Liver (tissue), 9 donors: ENCODE results near the gene ARMH1. TPM values are rescaled to one million over a fixed set of nuclear protein-coding genes. Genes with fewer than 3 reads are reported as not detected.

Experiments used
- DNase-seq: peaks from one replicate; pipeline ENCODE4 v3.0.0-alpha.2; 2017; ENCODE audit warnings: low spot score
- H3K27ac ChIP-seq, 2 donors: one replicate each; pipeline ENCODE4 v1.7.0; 2013; ENCODE audit warnings: inconsistent platforms in 2 of 2, low read length in 2 of 2, control low read depth in 1 of 2, low read depth in 1 of 2, mild to moderate bottlenecking in 1 of 2
- H3K27me3 ChIP-seq, 4 donors: one replicate each; pipeline versions ENCODE4 v1.6.1 to v1.7.0; 2013; ENCODE audit warnings: low read length in 3 of 4, inconsistent platforms in 1 of 4, mild to moderate bottlenecking in 1 of 4, moderate library complexity in 1 of 4; ENCODE audit not compliant: control insufficient read depth in 4 of 4, insufficient read depth in 4 of 4
- H3K36me3 ChIP-seq, 4 donors: one replicate each; pipeline versions ENCODE4 v1.6.1 to v1.7.0; 2013; ENCODE audit warnings: low read length in 3 of 4, mild to moderate bottlenecking in 3 of 4, low read depth in 1 of 4, moderate library complexity in 1 of 4; ENCODE audit not compliant: control insufficient read depth in 4 of 4, insufficient read depth in 3 of 4
- H3K4me1 ChIP-seq, 4 donors: one replicate each; pipeline versions ENCODE4 v1.6.1 to v1.7.0; 2013; ENCODE audit warnings: low read length in 3 of 4, mild to moderate bottlenecking in 3 of 4, moderate library complexity in 1 of 4; ENCODE audit not compliant: control insufficient read depth in 4 of 4, insufficient read depth in 4 of 4
- H3K4me3 ChIP-seq, 3 donors: one replicate each; pipeline versions ENCODE4 v1.6.1 to v1.7.0; 2013; ENCODE audit warnings: low read length in 3 of 3, control low read depth in 1 of 3, low read depth in 1 of 3, mild to moderate bottlenecking in 1 of 3
- H3K9ac ChIP-seq, 2 donors: one replicate each; pipeline ENCODE4 v1.7.0; 2013; ENCODE audit warnings: low read length in 2 of 2, mild to moderate bottlenecking in 2 of 2, moderate library complexity in 2 of 2, control low read depth in 1 of 2, low read depth in 1 of 2
- H3K9me3 ChIP-seq, 4 donors: one replicate each; pipeline versions ENCODE4 v1.6.1 to v1.7.0; 2013; ENCODE audit warnings: low read length in 3 of 4; ENCODE audit not compliant: control insufficient read depth in 4 of 4
- CTCF ChIP-seq: fragments of 150-350 bp; IDR thresholded peaks from 2 replicates; pipeline ENCODE4 v1.5.1; 2017; ENCODE audit warnings: improper control_type of control experiment, low read depth, low read length; ENCODE audit not compliant: missing input control
- FOXA1 ChIP-seq: IDR thresholded peaks from 2 replicates; pipeline ENCODE4 v1.6.1; 2016; ENCODE audit warnings: antibody characterized with exemption
- FOXA2 ChIP-seq: IDR thresholded peaks from 2 replicates; pipeline ENCODE4 v1.6.1; 2016; ENCODE audit warnings: antibody characterized with exemption
- GABPA ChIP-seq, 2 donors: IDR thresholded peaks in 1 of 2; conservative IDR thresholded peaks in 1 of 2; 2 replicates each; pipeline ENCODE4 v1.6.1; 2016; ENCODE audit warnings: antibody characterized with exemption in 2 of 2, mild to moderate bottlenecking in 1 of 2, moderate library complexity in 1 of 2
- HNF4A ChIP-seq, 2 donors: conservative IDR thresholded peaks; 2 replicates each; pipeline ENCODE4 v1.6.1; 2016; ENCODE audit warnings: antibody characterized with exemption in 2 of 2, mild to moderate bottlenecking in 2 of 2
- HNF4G ChIP-seq: IDR thresholded peaks from 2 replicates; pipeline ENCODE4 v1.6.1; 2016; ENCODE audit warnings: antibody characterized with exemption
- JUND ChIP-seq, 2 donors: IDR thresholded peaks; 2 replicates each; pipeline ENCODE4 v1.6.1; 2016; ENCODE audit warnings: antibody characterized with exemption in 2 of 2
- MAX ChIP-seq: IDR thresholded peaks from 2 replicates; pipeline ENCODE4 v1.6.1; 2016; ENCODE audit warnings: antibody characterized with exemption
- NR2F2 ChIP-seq: IDR thresholded peaks from 2 replicates; pipeline ENCODE4 v1.6.1; 2016; ENCODE audit warnings: antibody characterized with exemption
- RXRA ChIP-seq, 2 donors: IDR thresholded peaks; 2 replicates each; pipeline ENCODE4 v1.6.1; 2017 to 2018; ENCODE audit warnings: antibody characterized with exemption in 2 of 2, mild to moderate bottlenecking in 1 of 2
- TAF1 ChIP-seq: conservative IDR thresholded peaks from 2 replicates; pipeline ENCODE4 v1.6.1; 2016; ENCODE audit warnings: antibody characterized with exemption, mild to moderate bottlenecking
- YY1 ChIP-seq: IDR thresholded peaks from 2 replicates; pipeline ENCODE4 v1.6.1; 2016; ENCODE audit warnings: antibody characterized with exemption, mild to moderate bottlenecking
- ZBTB33 ChIP-seq: IDR thresholded peaks from 2 replicates; pipeline ENCODE4 v1.6.1; 2016; ENCODE audit warnings: antibody characterized with exemption
- WGBS: extraction: QIAGEN DNeasy Blood & Tissue Kit; methylation state at CpG from one replicate; pipeline ENCODE4 v1.1.7; 2013; 5-methylcytosine and 5-hydroxymethylcytosine counted together
- polyA plus RNA-seq, 2 donors: library from polyadenylated mRNA; stranded (reverse) in 1 of 2; unstranded in 1 of 2; fragments of 200-250 nt in 1 of 2; fragments of >200 nt in 1 of 2; fragmentation: Nextera tagmentation in 1 of 2; extraction: Ambion mirVana in 1 of 2; gene quantifications; one replicate each; pipeline versions ENCODE4 v1.2.1 to v1.2.3, GENCODE V29; 2013 to 2015
- total RNA-seq, 2 donors: library from RNA; depleted of rRNA; stranded (reverse); fragments of >200 nt; gene quantifications; one replicate each; pipeline ENCODE4 v1.2.3, GENCODE V29; 2014
- donor health status: healthy.
- donor health status: healthy.
- donor health status: healthy.
- donor health status: healthy.
- donor health status: healthy.

The ARMH1 gene
- total and polyA plus RNA-seq, 4 donors: 2.2 to 20.3 (median 5.5) TPM

- no peak overlapping the region for H3K4me3 ChIP-seq
- no peaks in the 10 kb centered on the region for H3K9me3 ChIP-seq
- no peaks in the 10 kb centered on the region for H3K36me3 ChIP-seq
- TF ChIP-seq HNF4A (conservative IDR thresholded peaks at IDR 0.05) (no peak), JUND (IDR thresholded peaks at IDR 0.05) (no peak), RXRA (IDR thresholded peaks at IDR 0.05) (no peak), GABPA (IDR thresholded peaks at IDR 0.05 in 1 of 2, conservative IDR thresholded peaks at IDR 0.05 in 1 of 2) (no peak), HNF4G (no peak), FOXA2 (no peak), YY1 (no peak), FOXA1 (no peak), ZBTB33 (no peak), NR2F2 (no peak), TAF1 (no peak)
- H3K27me3 ChIP-seq: no peaks in the 10 kb centered on the region
- DNase-seq: no peak
- H3K9ac ChIP-seq: no peak overlapping the region
- H3K4me1 ChIP-seq: no peaks in the 10 kb centered on the region
- 86% methylated on average over 28 of the region's 28 CpGs for WGBS
- H3K27ac ChIP-seq: no peak overlapping the region
Measured at GRCh38 chr1:44723496-44724295, 49.2 kb downstream of the ARMH1 start.

- H3K4me1 ChIP-seq: no peaks in the 10 kb centered on the region
- no peak for DNase-seq
- no peaks in the 10 kb centered on the region for H3K36me3 ChIP-seq
- H3K9ac ChIP-seq: no peak overlapping the region
- H3K27ac ChIP-seq: no peak overlapping the region
- no peaks in the 10 kb centered on the region for H3K9me3 ChIP-seq
- WGBS: 72% methylated on average over 64 of the region's 64 CpGs
- TF ChIP-seq GABPA (IDR thresholded peaks at IDR 0.05 in 1 of 2, conservative IDR thresholded peaks at IDR 0.05 in 1 of 2): no peak
- TF ChIP-seq TAF1: no peak
- TF ChIP-seq HNF4G: no peak
- H3K27me3 ChIP-seq: no peaks in the 10 kb centered on the region
- no peak overlapping the region for H3K4me3 ChIP-seq
Measured at GRCh38 chr1:44724296-44724954, 49.9 kb downstream of the ARMH1 start.

GRCh38 chr1:44724955-44725698 lies 50.6 kb downstream of the ARMH1 start:
- Histone ChIP-seq H3K36me3 (no peaks in the 10 kb centered on the region), H3K4me3 (no peak overlapping the region), H3K9me3 (no peaks in the 10 kb centered on the region), H3K27ac (no peak overlapping the region), H3K9ac (no peak overlapping the region), H3K27me3 (no peaks in the 10 kb centered on the region), H3K4me1 (no peaks in the 10 kb centered on the region)
- no peak for TF ChIP-seq HNF4G
- no peak for TF ChIP-seq FOXA2
- TF ChIP-seq TAF1: no peak
- no peak for TF ChIP-seq MAX
- no peak for TF ChIP-seq CTCF
- WGBS: 85% methylated on average over 27 of the region's 27 CpGs
- DNase-seq: no peak
